SK-N-SH (cell line): ENCODE results near the gene NMNAT2. TPM values are rescaled to one million over a fixed set of nuclear protein-coding genes. Genes with fewer than 3 reads are reported as not detected.

Experiments
- CTCF ChIA-PET: fragments of 300-600, 350-600 bp; formaldehyde crosslinking; extraction: SDS; loops from one replicate; lab custom pipeline; 2021; lab: Yijun Ruan, JAX
- POLR2A ChIA-PET: fragments of 350-600 bp; sonication (Branson Sonifier 250); formaldehyde crosslinking; extraction: SDS; loops from one replicate; lab custom pipeline; 2020; ENCODE audit warnings: antibody characterized with exemption, inconsistent platforms; lab: Yijun Ruan, JAX
- DNase-seq: peaks from one replicate; pipeline ENCODE4 v3.0.0; 2012
- H2AFZ ChIP-seq: fragments of 200-600 bp; sonication (generic); 2 replicates; pipeline ENCODE4 v1.8.1; 2016; ENCODE audit warnings: antibody characterized with exemption, mild to moderate bottlenecking, low read depth
- H3F3A ChIP-seq: fragments of 200-600 bp; sonication (generic); replicated peaks from 2 replicates; pipeline ENCODE3; 2016; ENCODE audit warnings: antibody characterized with exemption, mild to moderate bottlenecking; ENCODE audit not compliant: insufficient read depth
- H3K27ac ChIP-seq, 2 experiments: fragments of 200-500 bp in 1 of 2; fragments of 200-600 bp in 1 of 2; sonication (Bioruptor generic) in 1 of 2; sonication (generic), shearing (Covaris generic) in 1 of 2; 2 replicates each; pipeline versions ENCODE4 v1.5.1 to v1.6.1; 2014 to 2016; ENCODE audit warnings: low read depth in 2 of 2, inconsistent platforms in 1 of 2, low read length in 1 of 2, mild to moderate bottlenecking in 1 of 2, mixed read lengths in 1 of 2
- H3K27me3 ChIP-seq: fragments of 200-600 bp; sonication (generic), shearing (Covaris generic); 2 replicates; pipeline ENCODE4 v1.6.1; 2016; ENCODE audit warnings: mixed run types; ENCODE audit not compliant: insufficient read depth
- H3K36me3 ChIP-seq, 2 experiments: fragments of 200-500 bp in 1 of 2; fragments of 200-600 bp in 1 of 2; sonication (Bioruptor generic) in 1 of 2; sonication (generic) in 1 of 2; replicated peaks in 1 of 2; 2 replicates each; pipeline versions ENCODE3 to v1.5.1; 2014 to 2016; ENCODE audit warnings: low read length in 1 of 2, mild to moderate bottlenecking in 1 of 2; ENCODE audit not compliant: insufficient read depth in 2 of 2, control insufficient read depth in 1 of 2
- H3K4me1 ChIP-seq, 2 experiments: fragments of 200-500 bp in 1 of 2; fragments of 200-600 bp in 1 of 2; sonication (Bioruptor generic) in 1 of 2; sonication (generic), shearing (Covaris generic) in 1 of 2; 2 replicates each; pipeline versions ENCODE4 v1.5.1 to v1.6.1; 2014 to 2016; ENCODE audit warnings: low read depth in 1 of 2, low read length in 1 of 2, mixed run types in 1 of 2; ENCODE audit not compliant: insufficient read depth in 2 of 2, control insufficient read depth in 1 of 2
- H3K4me2 ChIP-seq: fragments of 200-600 bp; sonication (generic), shearing (Covaris generic); 2 replicates; pipeline ENCODE4 v1.6.1; 2017; ENCODE audit warnings: mixed run types
- H3K4me3 ChIP-seq, 2 experiments: fragments of 200-500 bp in 1 of 2; fragments of 200-600 bp in 1 of 2; sonication (Bioruptor generic) in 1 of 2; sonication (generic), shearing (Covaris generic) in 1 of 2; 2 replicates each; pipeline versions ENCODE4 v1.5.1 to v1.8.1; 2014 to 2016; ENCODE audit warnings: low read depth in 2 of 2, inconsistent platforms in 1 of 2, low read length in 1 of 2, mild to moderate bottlenecking in 1 of 2, mixed read lengths in 1 of 2, moderate library complexity in 1 of 2
- H3K79me2 ChIP-seq: fragments of 200-600 bp; sonication (generic); 2 replicates; pipeline ENCODE4 v1.8.1; 2017; ENCODE audit warnings: mild to moderate bottlenecking; ENCODE audit not compliant: insufficient read depth
- H3K9ac ChIP-seq: fragments of 200-600 bp; sonication (generic); 2 replicates; pipeline ENCODE4 v1.6.1; 2017; ENCODE audit warnings: mixed run types
- H3K9me2 ChIP-seq: fragments of 200-600 bp; sonication (generic); 2 replicates; pipeline ENCODE4 v1.6.1; 2017; ENCODE audit warnings: mixed run types
- H3K9me3 ChIP-seq: fragments of 200-600 bp; sonication (generic); 2 replicates; pipeline ENCODE4 v1.6.1; 2017; ENCODE audit warnings: mixed run types, mild to moderate bottlenecking, moderate library complexity
- H4K20me1 ChIP-seq: fragments of 200-600 bp; sonication (generic); 2 replicates; pipeline ENCODE4 v1.6.1; 2017; ENCODE audit warnings: mild to moderate bottlenecking, mixed run types; ENCODE audit not compliant: insufficient read depth
- CHD2 ChIP-seq: fragments of 150-350 bp; IDR thresholded peaks from 2 replicates; pipeline ENCODE4 v1.6.1; 2018; ENCODE audit warnings: low read length; ENCODE audit not compliant: partially characterized antibody
- ELF1 ChIP-seq: IDR thresholded peaks from 2 replicates; pipeline ENCODE4 v1.4.0; 2012
- EZH2phosphoT487 ChIP-seq: fragments of 200-600 bp; sonication (generic); IDR thresholded peaks from 2 replicates; pipeline ENCODE4 v1.6.1; 2017; ENCODE audit warnings: low read depth, mixed run types, mild to moderate bottlenecking, antibody characterized with exemption, moderate library complexity, borderline replicate concordance
- FOSL2 ChIP-seq: IDR thresholded peaks from 2 replicates; pipeline ENCODE4 v1.4.0; 2012; ENCODE audit warnings: low read depth, mild to moderate bottlenecking, moderate library complexity, borderline replicate concordance
- GATA2 ChIP-seq: sonication (generic); formaldehyde crosslinking; IDR thresholded peaks from 2 replicates; pipeline ENCODE4 v1.5.0; 2020; ENCODE audit warnings: mild to moderate bottlenecking, missing genetic modification reagents
- MEF2A ChIP-seq: IDR thresholded peaks from 2 replicates; pipeline ENCODE4 v1.4.0; 2012; ENCODE audit warnings: low read depth, borderline replicate concordance
- MXI1 ChIP-seq: IDR thresholded peaks from 2 replicates; pipeline ENCODE4 v1.6.1; 2012; ENCODE audit warnings: mild to moderate bottlenecking, low read depth, low read length, improper control_type of control experiment
- POLR2AphosphoS5 ChIP-seq: IDR thresholded peaks from 2 replicates; pipeline ENCODE4 v1.6.1; 2012; ENCODE audit warnings: low read depth, low read length
- RAD21 ChIP-seq: IDR thresholded peaks from 2 replicates; pipeline ENCODE4 v1.6.1; 2012; ENCODE audit warnings: mild to moderate bottlenecking, low read length
- RXRA ChIP-seq: IDR thresholded peaks from 2 replicates; pipeline ENCODE4 v1.4.0; 2012; ENCODE audit warnings: low read depth, mild to moderate bottlenecking, borderline replicate concordance
- SIN3A ChIP-seq: IDR thresholded peaks from 2 replicates; pipeline ENCODE4 v1.6.1; 2012; ENCODE audit warnings: low read depth, mild to moderate bottlenecking, low read length, moderate library complexity, borderline replicate concordance
- TCF12 ChIP-seq: IDR thresholded peaks from 2 replicates; pipeline ENCODE4 v1.4.0; 2012
- YY1 ChIP-seq: IDR thresholded peaks from 2 replicates; pipeline ENCODE4 v1.4.0; 2012; ENCODE audit warnings: low read depth, mild to moderate bottlenecking
- WGBS: methylation state at CpG from one replicate; pipeline ENCODE4 v1.1.6; 2017; ENCODE audit warnings: low lambda C conversion rate; 5-methylcytosine and 5-hydroxymethylcytosine counted together
- polyA plus RNA-seq, 3 experiments: library from polyadenylated mRNA; depleted of rRNA; stranded (reverse); fragments of >200 nt; gene quantifications; 2 replicates each; pipeline ENCODE4 v1.2.3, GENCODE V29; 2012
- TF ChIP-seq, protein P1 (sequence below): fragments of 150-350 bp; IDR thresholded peaks from 2 replicates; pipeline ENCODE4 v1.6.1; 2017; ENCODE audit warnings: antibody characterized with exemption, low read length, low read depth, borderline replicate concordance
- TF ChIP-seq, protein P2 (sequence below): IDR thresholded peaks from 2 replicates; pipeline ENCODE4 v1.4.0; 2012; ENCODE audit warnings: low read depth
- TF ChIP-seq, protein P3 (sequence below): IDR thresholded peaks from 2 replicates; pipeline ENCODE4; 2012
- TF ChIP-seq, protein P4 (sequence below): IDR thresholded peaks from 2 replicates; pipeline ENCODE4 v1.4.0; 2012; ENCODE audit warnings: low read depth, borderline replicate concordance

The NMNAT2 gene
- polyA plus RNA-seq, 1 of the 3 experiments (the other 2 are of a cell fraction) = 0.07 TPM

DNA sequence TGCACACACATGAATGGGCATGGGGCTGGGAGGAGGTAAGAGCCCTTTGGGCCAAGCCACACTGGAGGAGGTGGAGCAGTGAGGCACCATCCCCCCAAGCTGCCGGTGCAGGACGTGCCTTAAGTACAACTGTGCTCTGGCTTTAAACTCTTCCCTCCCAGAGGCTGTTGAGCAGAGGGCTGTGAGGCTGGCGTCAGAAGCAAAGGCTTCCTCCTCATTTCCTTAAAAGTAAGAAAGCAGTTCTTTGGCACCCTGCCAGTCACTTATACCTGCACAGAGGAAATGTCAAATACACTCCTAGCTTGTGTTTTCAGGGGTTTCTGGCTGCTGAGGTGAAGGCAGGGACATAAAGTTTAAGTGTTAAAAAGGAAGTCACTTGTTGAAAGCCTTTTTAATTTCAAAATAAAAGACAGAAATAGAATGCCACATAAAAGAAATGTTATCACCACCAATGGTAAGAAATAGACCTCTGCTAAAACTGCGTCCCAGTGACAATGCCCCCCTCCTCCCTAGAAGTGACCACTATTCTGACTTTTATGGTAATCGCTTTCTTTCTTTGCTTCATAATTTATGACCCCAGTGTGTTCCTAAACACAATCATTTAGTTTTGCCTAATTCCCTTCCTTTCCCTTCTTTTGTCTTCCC is 199.1 kb downstream of the NMNAT2 start:
- no peaks in the 10 kb centered on the region for H3K9me2 ChIP-seq
- no peaks in the 10 kb centered on the region for H3K27me3 ChIP-seq
- no peak overlapping the region for H3K9ac ChIP-seq
- no peak for DNase-seq
- H2AFZ ChIP-seq = no peak overlapping the region
- peaks cover 0 to 3% of the 10 kb centered on the region in 2 experiments; a peak in 1 of 4 replicates for H3K4me1 ChIP-seq
- no peaks in the 10 kb centered on the region for H4K20me1 ChIP-seq
- no peaks in the 10 kb centered on the region for H3K79me2 ChIP-seq
- no peak overlapping the region for H3K4me2 ChIP-seq
- POLR2A ChIA-PET = no interaction called here
- H3K9me3 ChIP-seq = no peaks in the 10 kb centered on the region
- CTCF ChIA-PET = interaction anchor here (1.3 to 4.7 kb wide), 4 partner anchors 8 to 256 kb away, joined by 3 to 25 read pairs (median 10); no protein-coding TSS in a partner anchor
- no peaks in the 10 kb centered on the region for H3K36me3 ChIP-seq
- no peak overlapping the region for H3K27ac ChIP-seq
- no peaks in the 10 kb centered on the region for H3F3A ChIP-seq
- 82% methylated on average over 3 of the region's 5 CpGs for WGBS
- TF ChIP-seq TCF12 = no peak
- TF ChIP-seq, all 33 proteins: peak for 0
- no peak overlapping the region for H3K4me3 ChIP-seq

DNA sequence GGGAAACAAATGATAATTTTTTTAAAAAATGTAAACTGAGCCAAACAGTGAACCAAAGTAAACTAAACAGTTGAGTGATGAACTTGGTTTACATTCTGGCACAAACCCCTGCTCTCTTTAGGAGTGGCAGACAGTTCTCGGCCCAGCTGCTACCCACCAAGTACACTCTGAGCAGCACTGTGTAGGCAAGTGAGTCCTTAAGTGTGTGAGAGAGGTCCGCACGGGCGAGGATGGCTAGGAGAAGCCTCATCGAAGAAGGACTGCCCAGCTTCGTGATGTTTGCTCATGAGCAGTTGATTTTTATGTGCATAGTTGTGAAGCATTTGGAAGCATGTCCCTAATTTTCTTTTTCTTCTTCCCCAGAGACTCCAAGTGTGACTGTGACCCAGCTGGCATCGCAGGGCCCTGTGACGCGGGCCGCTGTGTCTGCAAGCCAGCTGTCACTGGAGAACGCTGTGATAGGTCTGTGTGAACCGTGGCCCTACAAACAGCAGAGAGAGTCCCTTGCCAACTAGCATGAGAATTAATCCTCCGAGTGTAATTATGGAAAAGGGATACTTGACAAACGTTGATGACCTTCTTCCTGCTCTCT is 200.1 kb downstream of the NMNAT2 start:
- WGBS = 79% methylated on average over 13 of the region's 14 CpGs
- no peak overlapping the region for H3K27ac ChIP-seq

DNA sequence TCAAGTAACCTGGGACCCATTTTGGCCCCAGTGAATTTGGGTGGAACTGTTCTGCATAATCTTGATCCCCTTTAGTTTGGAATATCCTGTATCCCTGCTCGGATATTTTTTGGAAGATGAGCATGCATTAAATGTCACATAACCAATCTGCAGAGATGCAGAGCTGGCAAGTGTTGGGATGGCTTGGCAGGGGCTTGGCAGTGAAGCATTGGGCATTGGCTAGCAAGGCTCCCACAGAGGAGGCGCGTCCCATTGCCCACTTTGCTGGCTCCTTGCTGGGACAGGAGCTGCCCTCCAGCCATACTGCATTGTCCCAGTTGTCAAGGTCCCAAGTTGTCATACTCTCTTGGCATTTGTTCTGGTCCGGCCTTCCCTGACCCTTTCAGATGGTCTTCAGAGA is 202.2 kb downstream of the NMNAT2 start:
- Histone ChIP-seq H3F3A (no peaks in the 10 kb centered on the region), H3K4me3 (no peak overlapping the region), H3K9me3 (no peaks in the 10 kb centered on the region), H3K36me3 (no peaks in the 10 kb centered on the region), H3K4me2 (no peak overlapping the region), H3K27ac (no peak overlapping the region), H3K9me2 (no peaks in the 10 kb centered on the region), H3K4me1 (peaks cover 0 to 3% of the 10 kb centered on the region in 2 experiments; a peak in 1 of 4 replicates), H3K9ac (no peak overlapping the region), H3K27me3 (no peaks in the 10 kb centered on the region), H3K79me2 (no peaks in the 10 kb centered on the region), H2AFZ (no peak overlapping the region), H4K20me1 (no peaks in the 10 kb centered on the region)
- DNase-seq = no peak
- POLR2A ChIA-PET = no interaction called here
- CTCF ChIA-PET = interaction anchor here (4.7 kb wide), 1 partner anchor 11 kb away, joined by 25 read pairs; no protein-coding TSS in a partner anchor
- WGBS = 77% methylated on average over 2 of the region's 4 CpGs
- TF ChIP-seq RXRA (no peak), YY1 (no peak), MXI1 (no peak), SIN3A (no peak), POLR2AphosphoS5 (no peak), EZH2phosphoT487 (no peak), ELF1 (no peak), FOSL2 (no peak)
- TF ChIP-seq, protein P1, sequence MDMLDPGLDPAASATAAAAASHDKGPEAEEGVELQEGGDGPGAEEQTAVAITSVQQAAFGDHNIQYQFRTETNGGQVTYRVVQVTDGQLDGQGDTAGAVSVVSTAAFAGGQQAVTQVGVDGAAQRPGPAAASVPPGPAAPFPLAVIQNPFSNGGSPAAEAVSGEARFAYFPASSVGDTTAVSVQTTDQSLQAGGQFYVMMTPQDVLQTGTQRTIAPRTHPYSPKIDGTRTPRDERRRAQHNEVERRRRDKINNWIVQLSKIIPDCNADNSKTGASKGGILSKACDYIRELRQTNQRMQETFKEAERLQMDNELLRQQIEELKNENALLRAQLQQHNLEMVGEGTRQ = no peak
- TF ChIP-seq, protein P2, sequence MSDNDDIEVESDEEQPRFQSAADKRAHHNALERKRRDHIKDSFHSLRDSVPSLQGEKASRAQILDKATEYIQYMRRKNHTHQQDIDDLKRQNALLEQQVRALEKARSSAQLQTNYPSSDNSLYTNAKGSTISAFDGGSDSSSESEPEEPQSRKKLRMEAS = no peak
- TF ChIP-seq, protein P3, sequence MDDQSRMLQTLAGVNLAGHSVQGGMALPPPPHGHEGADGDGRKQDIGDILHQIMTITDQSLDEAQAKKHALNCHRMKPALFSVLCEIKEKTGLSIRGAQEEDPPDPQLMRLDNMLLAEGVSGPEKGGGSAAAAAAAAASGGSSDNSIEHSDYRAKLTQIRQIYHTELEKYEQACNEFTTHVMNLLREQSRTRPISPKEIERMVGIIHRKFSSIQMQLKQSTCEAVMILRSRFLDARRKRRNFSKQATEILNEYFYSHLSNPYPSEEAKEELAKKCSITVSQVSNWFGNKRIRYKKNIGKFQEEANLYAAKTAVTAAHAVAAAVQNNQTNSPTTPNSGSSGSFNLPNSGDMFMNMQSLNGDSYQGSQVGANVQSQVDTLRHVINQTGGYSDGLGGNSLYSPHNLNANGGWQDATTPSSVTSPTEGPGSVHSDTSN = no peak
- TF ChIP-seq, protein P4, sequence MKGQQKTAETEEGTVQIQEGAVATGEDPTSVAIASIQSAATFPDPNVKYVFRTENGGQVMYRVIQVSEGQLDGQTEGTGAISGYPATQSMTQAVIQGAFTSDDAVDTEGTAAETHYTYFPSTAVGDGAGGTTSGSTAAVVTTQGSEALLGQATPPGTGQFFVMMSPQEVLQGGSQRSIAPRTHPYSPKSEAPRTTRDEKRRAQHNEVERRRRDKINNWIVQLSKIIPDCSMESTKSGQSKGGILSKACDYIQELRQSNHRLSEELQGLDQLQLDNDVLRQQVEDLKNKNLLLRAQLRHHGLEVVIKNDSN = no peak

More for the DNA sequence above, 200.1 kb downstream of the NMNAT2 start:
- no peak overlapping the region for H3K4me3 ChIP-seq
- H3K4me1 ChIP-seq = peaks cover 0 to 3% of the 10 kb centered on the region in 2 experiments; a peak in 1 of 4 replicates
- H3K36me3 ChIP-seq = no peaks in the 10 kb centered on the region
- TF ChIP-seq MEF2A = no peak
- no peak for TF ChIP-seq YY1
- TF ChIP-seq CHD2 = no peak
- no peak for TF ChIP-seq GATA2
- no peak for TF ChIP-seq MXI1
- no peak for TF ChIP-seq TCF12
- no peak for TF ChIP-seq ELF1
- no peak for TF ChIP-seq RAD21
- no peaks in the 10 kb centered on the region for H3K9me3 ChIP-seq
- H3K9me2 ChIP-seq = no peaks in the 10 kb centered on the region
- no peak overlapping the region for H3K4me2 ChIP-seq
- H3K27me3 ChIP-seq = no peaks in the 10 kb centered on the region
- H4K20me1 ChIP-seq = no peaks in the 10 kb centered on the region
- H3F3A ChIP-seq = no peaks in the 10 kb centered on the region
- no peak overlapping the region for H2AFZ ChIP-seq
- no peaks in the 10 kb centered on the region for H3K79me2 ChIP-seq
- H3K9ac ChIP-seq = no peak overlapping the region
- CTCF ChIA-PET = interaction anchor here (2.9 to 4.7 kb wide), 2 partner anchors 9 to 255 kb away, joined by 9 to 25 read pairs; no protein-coding TSS in a partner anchor
- POLR2A ChIA-PET = no interaction called here
- DNase-seq = no peak
